ENCODE data around the gene CR1L.
A peak's percentile ranks its signal among the peaks of the same experiment; 100 is the strongest.
"Not testable (repeated sequence)": the region's sequence is repeated elsewhere in the genome, so short reads cannot be mapped to it uniquely, and the experiment has no call there.

Gene CR1L

GRCh38 chr1:207644852-207645634, at the start of gene CR1L:
CR1L (plus strand) TSS chr1:207645133; CDS start chr1:207645234, 101 bp downstream.
- DNase-seq (ENCODE audit: low spot score), result peak; percentile 51

GRCh38 chr1:207603777-207604176, 41.2 kb upstream of the CR1L start:
- DNase-seq (ENCODE audit: low spot score), result no peak

GRCh38 chr1:207605444-207606361, 39.2 kb upstream of the CR1L start:
- no peak for DNase-seq (ENCODE audit: low spot score)

- DNase-seq (ENCODE audit: low spot score), result no peak
Measured at GRCh38 chr1:207606362-207606755, 38.6 kb upstream of the CR1L start.

- DNase-seq (ENCODE audit: low spot score), result no peak
Measured at GRCh38 chr1:207612762-207613161, 32.2 kb upstream of the CR1L start.

- DNase-seq (ENCODE audit: low spot score), result peak; percentile 25
Measured at GRCh38 chr1:207619871-207620542, 24.9 kb upstream of the CR1L start.

GRCh38 chr1:207620543-207620893, 24.4 kb upstream of the CR1L start:
- DNase-seq (ENCODE audit: low spot score), result no peak

- not testable (repeated sequence) for DNase-seq (ENCODE audit: low spot score)
Measured at GRCh38 chr1:207625504-207626071, 19.3 kb upstream of the CR1L start.

- DNase-seq (ENCODE audit: low spot score), result no peak
Measured at GRCh38 chr1:207626972-207627337, 18.0 kb upstream of the CR1L start.

GRCh38 chr1:207627496-207627895, 17.4 kb upstream of the CR1L start:
- DNase-seq (ENCODE audit: low spot score), result no peak

GRCh38 chr1:207628776-207629175, 16.2 kb upstream of the CR1L start:
- no peak for DNase-seq (ENCODE audit: low spot score)

GRCh38 chr1:207631137-207631536, 13.8 kb upstream of the CR1L start:
- DNase-seq (ENCODE audit: low spot score), result no peak

- no peak for DNase-seq (ENCODE audit: low spot score)
Measured at GRCh38 chr1:207633226-207633625, 11.7 kb upstream of the CR1L start.

GRCh38 chr1:207633699-207634289, 11.1 kb upstream of the CR1L start:
- not testable (repeated sequence) for DNase-seq (ENCODE audit: low spot score)

GRCh38 chr1:207634293-207634692, 10.6 kb upstream of the CR1L start:
- not testable (repeated sequence) for DNase-seq (ENCODE audit: low spot score)

GRCh38 chr1:207635569-207636186, 9.3 kb upstream of the CR1L start:
- DNase-seq (ENCODE audit: low spot score), result not testable (repeated sequence)

GRCh38 chr1:207638487-207639145, 6.3 kb upstream of the CR1L start:
- not testable (repeated sequence) for DNase-seq (ENCODE audit: low spot score)

- not testable (repeated sequence) for DNase-seq (ENCODE audit: low spot score)
Measured at GRCh38 chr1:207639362-207639761, 5.6 kb upstream of the CR1L start.

GRCh38 chr1:207644166-207644851, 624 bp upstream of the CR1L start:
- DNase-seq (ENCODE audit: low spot score), result no peak

GRCh38 chr1:207645635-207646081, 725 bp downstream of the CR1L start:
- no peak for DNase-seq (ENCODE audit: low spot score)
